Activated CD4-positive, alpha-beta T cell treated with anti-CD3 and anti-CD28 coated beads for 36 hours (primary cell): Measurements from ENCODE around the gene FCN1. TPM values are rescaled to one million over a fixed set of nuclear protein-coding genes. Genes with fewer than 3 reads are reported as not detected.

Experiments used
- ATAC-seq: fragments of 200-7000 bp; cut with Tn5 transposase; one replicate; pipeline ENCODE4 v1.10.0; 2021; ENCODE audit warnings: mild to moderate bottlenecking, moderate library complexity
- CTCF ChIA-PET: fragments of 350-600 bp; sonication (Branson Sonifier 250); formaldehyde crosslinking; loops from one replicate; lab custom pipeline; 2021; ENCODE audit warnings: antibody characterized with exemption; lab: Charles Lee
- POLR2A ChIA-PET: fragments of 350-600 bp; sonication (Branson Sonifier 250); formaldehyde crosslinking; loops from one replicate; lab custom pipeline; 2021; ENCODE audit warnings: antibody characterized with exemption, inconsistent platforms; lab: Charles Lee
- DNase-seq: peaks from one replicate; pipeline ENCODE4 v3.0.0-alpha.2; 2020
- H3K27ac Mint-ChIP-seq: one replicate; pipeline ENCODE4 v1.8.0; 2021; ENCODE audit warnings: mixed read lengths
- H3K27me3 Mint-ChIP-seq: one replicate; pipeline ENCODE4 v1.8.0; 2021; ENCODE audit warnings: mixed read lengths
- H3K36me3 Mint-ChIP-seq: one replicate; pipeline ENCODE4 v1.8.0; 2021; ENCODE audit warnings: low read depth, mixed read lengths
- H3K4me1 Mint-ChIP-seq: one replicate; pipeline ENCODE4 v1.8.0; 2021; ENCODE audit warnings: mixed read lengths
- H3K4me3 Mint-ChIP-seq: one replicate; pipeline ENCODE4 v1.8.0; 2021; ENCODE audit warnings: mild to moderate bottlenecking, moderate library complexity, mixed read lengths
- H3K9me3 Mint-ChIP-seq: one replicate; pipeline ENCODE4 v1.8.0; 2021; ENCODE audit warnings: low read depth, mixed read lengths
- intact Hi-C, 2 experiments: fragments of 100-400 bp; cut with DNase I in 1 of 2; cut with micrococcal nuclease in 1 of 2; formaldehyde crosslinking; loops; one replicate each; pipeline versions ENCODE4 v1.14.2 to v1.15.1; 2022 to 2024; cut with DNase I, micrococcal nuclease
- total RNA-seq, 2 experiments: library from RNA; stranded (reverse); gene quantifications; one replicate each; pipeline ENCODE4 v1.2.3, GENCODE V29; 2021

FCN1 gene
- total RNA-seq, 2 experiments from 2014 or later, result not detected

DNA sequence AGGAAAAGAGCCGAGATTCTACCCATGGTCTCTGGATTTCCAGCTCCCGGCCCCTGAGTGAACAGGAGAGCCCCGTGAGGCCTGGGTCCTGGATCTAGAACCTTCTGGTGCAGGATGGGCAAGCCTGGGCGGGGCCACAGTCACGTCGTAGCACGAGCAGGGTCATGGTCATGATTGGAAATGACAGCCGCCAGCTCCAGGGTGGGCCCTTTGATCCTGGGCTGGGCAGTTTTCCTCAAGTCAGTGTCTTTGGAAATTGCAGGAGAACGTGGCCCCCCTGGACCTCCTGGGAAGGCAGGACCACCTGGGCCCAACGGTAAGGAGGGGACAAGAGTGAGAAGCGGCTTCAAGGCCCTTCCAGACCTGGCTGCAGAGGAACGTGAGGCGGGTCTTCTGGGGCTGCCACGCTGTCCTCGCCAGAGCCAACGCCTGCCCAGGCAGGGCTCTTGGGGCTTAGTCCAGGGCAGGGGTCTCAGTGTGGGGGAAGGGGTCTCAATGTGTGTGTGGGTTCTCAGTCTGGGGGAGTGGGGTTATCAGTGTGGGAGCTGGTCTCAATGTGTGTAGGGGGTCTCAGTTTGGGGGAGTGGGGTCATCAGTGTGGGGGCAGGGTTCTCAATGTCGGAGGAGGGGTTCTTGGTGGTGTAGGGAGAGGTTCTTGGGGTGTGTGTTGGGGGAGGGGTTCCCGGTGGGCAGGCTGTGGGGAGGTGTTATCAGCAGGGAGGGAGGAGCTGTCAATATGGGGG, 34.5 kb downstream of the FCN1 start:
- ATAC-seq, result no peak
- no peaks in the 10 kb centered on the region for H3K4me1 Mint-ChIP-seq
- CTCF ChIA-PET, result interaction anchor here (1.1 kb wide), 1 partner anchor 9 kb away, joined by 5 read pairs; no protein-coding TSS in a partner anchor
- H3K27me3 Mint-ChIP-seq, result no peaks in the 10 kb centered on the region
- H3K4me3 Mint-ChIP-seq, result no peak overlapping the region
- no peaks in the 10 kb centered on the region for H3K9me3 Mint-ChIP-seq
- no peak for DNase-seq
- no peaks in the 10 kb centered on the region for H3K36me3 Mint-ChIP-seq
- POLR2A ChIA-PET, result no interaction called here
- H3K27ac Mint-ChIP-seq, result no peak overlapping the region
- intact Hi-C loops, result no loop called here

DNA sequence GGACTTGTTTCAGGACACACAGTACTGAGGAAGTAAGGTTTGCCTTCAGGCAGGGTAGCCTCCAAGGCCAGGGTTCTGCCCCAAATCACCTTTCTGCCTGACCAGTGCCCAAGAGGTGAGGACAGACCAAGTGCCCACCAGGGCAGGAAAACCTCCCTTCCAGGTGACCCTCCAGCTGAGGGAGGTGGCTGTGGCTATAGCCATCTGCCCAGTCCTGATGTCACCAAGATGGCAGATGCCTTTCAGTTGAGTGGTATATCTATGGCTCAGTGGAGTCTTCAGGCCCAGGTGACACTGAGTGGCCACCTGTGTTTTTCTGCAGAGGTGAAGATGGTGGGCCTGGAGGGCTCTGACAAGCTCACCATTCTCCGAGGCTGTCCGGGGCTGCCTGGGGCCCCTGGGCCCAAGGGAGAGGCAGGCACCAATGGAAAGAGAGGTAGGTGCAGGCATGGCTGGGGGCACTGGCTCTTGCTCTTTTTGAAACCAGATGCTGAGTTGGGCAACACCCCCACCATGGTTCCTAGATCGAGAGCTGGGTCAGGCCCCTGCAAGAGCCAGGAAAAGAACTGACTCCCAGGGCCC, 35.4 kb downstream of the FCN1 start:
- H3K36me3 Mint-ChIP-seq, result no peaks in the 10 kb centered on the region
- intact Hi-C loops, result no loop called here
- H3K9me3 Mint-ChIP-seq, result no peaks in the 10 kb centered on the region
- H3K27ac Mint-ChIP-seq, result no peak overlapping the region
- H3K4me3 Mint-ChIP-seq, result no peak overlapping the region
- ATAC-seq (no peak), DNase-seq (no peak)
- no peaks in the 10 kb centered on the region for H3K27me3 Mint-ChIP-seq
- ChIA-PET CTCF (interaction anchor here (0.6 to 1.1 kb wide), 2 partner anchors 8 to 45 kb away, joined by 3 to 5 read pairs; no protein-coding TSS in a partner anchor), POLR2A (no interaction called here)
- no peaks in the 10 kb centered on the region for H3K4me1 Mint-ChIP-seq

DNA sequence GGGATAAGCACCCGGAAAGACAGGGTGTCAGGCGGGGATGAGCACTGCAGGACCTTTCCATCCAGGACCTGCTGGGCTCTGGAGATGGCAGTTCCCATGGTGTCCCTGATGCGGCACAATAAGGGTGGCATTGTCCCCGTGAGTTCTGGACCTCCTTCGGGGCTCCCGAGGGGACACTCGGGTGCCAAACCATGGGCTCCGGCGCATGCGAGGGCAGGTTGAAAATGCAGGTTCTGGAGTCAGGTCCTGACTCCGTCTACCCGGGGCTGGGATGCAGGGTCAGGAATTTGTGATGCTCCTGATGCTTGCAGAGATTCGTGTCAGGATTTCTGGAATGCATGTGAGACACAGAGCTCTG, 36.4 kb downstream of the FCN1 start:
- Mint-ChIP-seq H3K27me3 (no peaks in the 10 kb centered on the region), H3K36me3 (no peaks in the 10 kb centered on the region), H3K27ac (no peak overlapping the region), H3K4me3 (no peak overlapping the region), H3K9me3 (no peaks in the 10 kb centered on the region), H3K4me1 (no peaks in the 10 kb centered on the region)
- DNase-seq (no peak), ATAC-seq (no peak)
- intact Hi-C loops, result no loop called here
- ChIA-PET POLR2A (no interaction called here), CTCF (no interaction called here)

DNA sequence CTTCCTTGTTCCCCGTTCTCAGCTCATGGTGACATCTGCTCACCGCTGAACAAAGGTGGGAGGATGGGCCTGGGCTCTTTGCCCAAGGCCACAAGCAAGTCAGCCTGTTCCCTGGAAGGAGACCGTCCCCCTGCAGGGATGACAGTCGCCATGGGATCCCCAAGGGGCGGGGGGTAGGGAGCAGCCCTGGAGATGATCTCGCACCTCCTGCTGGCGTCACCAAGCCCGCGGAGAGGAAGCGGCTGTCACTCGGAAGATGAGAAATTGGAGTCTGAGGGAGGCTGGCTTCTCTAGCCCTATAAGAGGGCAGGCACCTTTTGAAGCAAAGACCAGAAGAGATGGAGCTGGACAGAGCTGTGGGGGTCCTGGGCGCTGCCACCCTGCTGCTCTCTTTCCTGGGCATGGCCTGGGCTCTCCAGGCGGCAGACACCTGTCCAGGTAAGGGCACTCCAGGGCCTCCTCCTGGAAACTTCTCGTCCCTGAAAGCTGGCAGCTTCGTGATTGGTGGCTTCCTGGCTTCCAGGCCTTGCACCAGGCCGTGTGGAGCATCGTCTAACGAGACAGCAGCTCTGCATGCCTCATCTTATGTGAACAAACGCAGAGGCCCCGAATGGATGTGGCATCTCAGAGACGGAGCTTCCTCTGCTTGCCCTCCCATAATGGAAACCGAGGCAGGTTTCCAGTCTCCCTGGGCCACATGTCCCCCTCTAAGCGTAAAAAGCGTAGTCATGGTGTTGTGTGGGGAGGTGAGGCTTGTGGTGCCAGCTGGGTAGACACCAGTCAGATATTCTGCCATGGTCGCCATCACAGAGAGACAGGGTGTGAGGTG, 37.0 kb downstream of the FCN1 start, which contains the start of gene FCN2:
Gene FCN2, plus strand, starts transcription at position 327 of the 829 bp plus-strand sequence. Its CDS starts 12 bp downstream, at position 339.
- intact Hi-C loops, result no loop called here
- DNase-seq (no peak), ATAC-seq (no peak)
- CTCF ChIA-PET, result no interaction called here
- H3K27ac Mint-ChIP-seq, result no peak within 1 kb of the TSS
- no peaks in the 10 kb centered on the region for H3K27me3 Mint-ChIP-seq
- H3K36me3 Mint-ChIP-seq, result no peaks in the 10 kb centered on the region
- no peaks in the 10 kb centered on the region for H3K4me1 Mint-ChIP-seq
- POLR2A ChIA-PET, result no interaction called here
- H3K9me3 Mint-ChIP-seq, result no peaks in the 10 kb centered on the region
- H3K4me3 Mint-ChIP-seq, result no peak within 1 kb of the TSS

DNA sequence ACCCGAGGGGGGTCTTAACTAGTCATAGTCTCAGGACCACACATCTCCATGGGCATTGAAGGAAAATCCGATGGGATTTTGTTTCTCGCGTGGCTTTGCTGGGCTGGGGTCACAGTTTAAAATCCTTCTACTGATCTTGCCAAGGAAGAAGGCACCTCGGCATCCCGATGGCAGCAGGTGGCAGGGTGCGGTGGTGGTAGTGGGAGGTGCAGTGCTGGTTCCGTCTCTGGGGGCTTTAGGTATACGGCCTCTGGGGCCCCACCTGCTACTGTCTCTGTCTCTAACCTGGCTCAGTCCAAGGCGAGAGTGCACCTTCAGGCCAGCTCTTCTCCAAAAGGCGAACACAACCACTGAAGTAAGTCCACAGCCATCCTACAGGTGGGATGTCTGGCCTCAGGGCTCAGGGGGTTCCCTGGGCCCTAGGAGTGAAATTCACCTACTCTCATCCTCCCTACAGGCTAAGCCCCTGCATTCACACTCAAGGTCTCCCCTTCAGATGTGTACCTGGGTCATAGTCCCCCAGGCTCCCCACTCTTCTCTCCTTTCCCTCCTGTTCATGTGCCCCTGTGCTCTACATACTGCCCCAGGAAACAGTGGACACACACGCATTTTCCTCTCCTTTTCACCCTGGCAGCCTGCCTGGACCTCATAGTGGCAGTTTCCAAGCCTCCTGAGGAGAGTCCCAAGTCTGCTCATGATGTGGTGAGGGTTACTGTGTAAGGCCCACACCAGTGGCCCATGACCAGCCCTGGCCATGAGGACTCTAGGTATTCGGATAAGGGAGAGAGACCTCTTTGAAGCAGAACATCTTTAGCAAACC, 37.8 kb downstream of the FCN1 start:
- Mint-ChIP-seq H3K9me3 (no peaks in the 10 kb centered on the region), H3K36me3 (no peaks in the 10 kb centered on the region), H3K27me3 (peaks cover 2% of the 10 kb centered on the region), H3K27ac (no peak overlapping the region), H3K4me1 (no peaks in the 10 kb centered on the region), H3K4me3 (no peak overlapping the region)
- DNase-seq, result no peak
- CTCF ChIA-PET, result no interaction called here
- POLR2A ChIA-PET, result no interaction called here
- intact Hi-C loops, result no loop called here
- no peak for ATAC-seq

DNA sequence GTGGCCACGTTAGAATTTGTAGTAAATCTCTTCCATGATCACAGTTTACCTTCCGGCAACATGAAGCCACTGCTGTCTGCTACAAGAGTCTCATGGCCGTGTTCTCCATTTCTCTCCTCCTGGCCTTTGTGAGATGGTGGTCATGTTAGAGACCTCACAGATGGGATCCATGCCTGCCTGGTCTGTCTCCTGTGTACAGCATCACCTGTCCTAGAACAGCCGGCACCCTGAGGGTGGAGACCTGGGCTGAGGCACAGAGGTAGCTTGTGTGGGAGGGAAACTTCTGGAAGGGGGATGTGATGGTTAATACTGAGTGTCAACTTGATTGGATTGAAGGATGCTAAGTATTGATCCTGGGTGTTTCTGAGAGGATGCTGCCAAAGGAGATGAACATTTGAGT, 40.2 kb downstream of the FCN1 start:
- ChIA-PET POLR2A (no interaction called here), CTCF (no interaction called here)
- H3K27ac Mint-ChIP-seq, result no peak overlapping the region
- DNase-seq (no peak), ATAC-seq (no peak)
- no peaks in the 10 kb centered on the region for H3K4me1 Mint-ChIP-seq
- H3K27me3 Mint-ChIP-seq, result peaks cover 2% of the 10 kb centered on the region
- H3K4me3 Mint-ChIP-seq, result no peak overlapping the region
- intact Hi-C loops, result no loop called here
- H3K9me3 Mint-ChIP-seq, result no peaks in the 10 kb centered on the region
- no peaks in the 10 kb centered on the region for H3K36me3 Mint-ChIP-seq

DNA sequence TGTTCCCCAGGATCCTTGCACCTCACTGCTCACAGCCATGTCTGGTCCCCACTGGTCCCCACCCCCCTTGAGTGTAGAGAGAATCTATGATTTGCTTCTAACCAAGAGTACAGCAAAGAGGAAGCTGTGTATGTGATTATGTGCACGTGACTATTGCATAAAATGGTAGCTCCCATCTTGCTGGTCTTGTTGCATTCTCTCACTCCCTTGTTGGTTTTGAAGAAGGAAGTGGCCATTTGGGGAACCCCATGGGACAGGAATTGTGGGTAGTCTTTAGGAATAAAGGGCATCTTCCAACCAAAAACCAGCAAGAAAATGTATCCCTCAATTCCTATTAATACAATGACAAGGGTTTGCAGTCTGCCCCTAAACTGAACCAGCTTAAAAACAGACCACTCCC, 42.3 kb downstream of the FCN1 start:
- DNase-seq, result no peak
- peaks cover 2% of the 10 kb centered on the region for H3K27me3 Mint-ChIP-seq
- no peak overlapping the region for H3K27ac Mint-ChIP-seq
- H3K9me3 Mint-ChIP-seq, result no peaks in the 10 kb centered on the region
- H3K36me3 Mint-ChIP-seq, result no peaks in the 10 kb centered on the region
- H3K4me3 Mint-ChIP-seq, result no peak overlapping the region
- POLR2A ChIA-PET, result no interaction called here
- CTCF ChIA-PET, result no interaction called here
- ATAC-seq, result no peak
- H3K4me1 Mint-ChIP-seq, result no peaks in the 10 kb centered on the region
- intact Hi-C loops, result no loop called here

DNA sequence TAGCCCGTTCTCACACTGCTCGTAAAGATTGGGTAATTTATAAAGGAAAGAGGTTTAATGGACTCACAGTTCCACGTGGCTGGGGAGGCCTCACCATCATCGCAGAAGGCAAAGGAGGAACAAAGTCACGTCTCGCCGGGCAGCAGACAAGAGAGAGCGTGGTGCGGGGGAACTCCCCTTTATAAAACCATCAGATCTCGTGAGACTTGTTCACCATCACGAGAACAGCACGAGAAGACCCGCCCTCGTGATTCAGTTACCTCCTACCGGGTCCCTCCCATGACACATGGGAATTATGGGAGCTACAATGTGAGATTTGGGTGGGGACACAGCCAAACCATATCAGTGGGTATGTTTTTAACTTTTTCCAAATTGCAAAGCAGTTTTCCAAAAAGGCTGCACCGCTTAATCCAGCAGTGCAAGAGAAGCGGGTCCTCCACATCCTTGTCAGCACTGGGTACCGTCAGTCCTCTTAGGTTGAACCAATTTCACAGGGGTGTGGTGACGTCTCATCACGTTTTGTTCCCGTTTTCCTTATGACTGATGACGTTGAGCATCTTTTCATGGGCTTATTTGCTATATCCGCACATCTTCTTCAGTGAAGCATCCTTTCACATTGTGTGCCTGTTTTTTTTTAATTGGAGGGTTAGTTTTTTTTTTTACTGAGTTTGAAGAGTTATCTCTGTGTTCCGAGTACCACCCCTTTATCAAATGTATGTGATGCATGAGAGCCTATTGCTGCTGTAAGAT, 45.1 kb downstream of the FCN1 start:
- POLR2A ChIA-PET, result no interaction called here
- Mint-ChIP-seq H3K27ac (no peak overlapping the region), H3K4me1 (no peaks in the 10 kb centered on the region), H3K9me3 (no peaks in the 10 kb centered on the region), H3K4me3 (no peak overlapping the region), H3K36me3 (no peaks in the 10 kb centered on the region), H3K27me3 (peaks cover 2% of the 10 kb centered on the region)
- intact Hi-C loops, result no loop called here
- ATAC-seq (no peak), DNase-seq (no peak)
- CTCF ChIA-PET, result no interaction called here

DNA sequence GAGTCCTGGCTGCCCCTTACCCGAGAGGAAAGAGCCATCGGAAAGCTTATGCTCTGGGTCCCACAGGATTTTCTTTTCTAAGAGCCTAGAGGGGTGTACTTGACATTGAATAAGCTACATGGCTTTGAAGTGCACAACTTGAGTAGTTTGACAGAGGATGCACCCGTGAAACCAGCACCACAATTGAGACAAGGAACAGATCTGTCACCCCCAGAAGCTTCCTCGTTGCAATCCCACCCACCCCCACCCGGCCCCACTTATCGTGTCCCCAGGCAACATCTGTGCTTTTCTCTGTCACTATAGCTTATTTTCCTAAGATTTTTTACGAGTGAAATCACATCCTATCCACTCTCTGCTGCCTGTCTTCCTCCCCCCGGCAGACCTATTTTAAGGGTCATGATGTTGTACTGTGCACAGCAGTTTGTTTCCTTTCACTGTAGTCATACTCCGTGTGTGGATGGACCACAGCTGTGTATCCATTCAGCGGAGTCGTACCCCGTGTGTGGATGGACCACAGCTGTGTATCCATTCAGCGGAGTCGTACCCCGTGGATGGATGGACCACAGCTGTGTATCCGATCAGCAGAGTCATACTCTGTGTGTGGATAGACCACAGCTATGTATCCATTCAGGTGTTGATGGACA, 45.9 kb downstream of the FCN1 start:
- Mint-ChIP-seq H3K9me3 (no peaks in the 10 kb centered on the region), H3K36me3 (no peaks in the 10 kb centered on the region), H3K4me1 (no peaks in the 10 kb centered on the region), H3K4me3 (no peak overlapping the region), H3K27me3 (peaks cover 2% of the 10 kb centered on the region), H3K27ac (no peak overlapping the region)
- ChIA-PET CTCF (no interaction called here), POLR2A (no interaction called here)
- intact Hi-C loops, result no loop called here
- ATAC-seq, result no peak
- no peak for DNase-seq

DNA sequence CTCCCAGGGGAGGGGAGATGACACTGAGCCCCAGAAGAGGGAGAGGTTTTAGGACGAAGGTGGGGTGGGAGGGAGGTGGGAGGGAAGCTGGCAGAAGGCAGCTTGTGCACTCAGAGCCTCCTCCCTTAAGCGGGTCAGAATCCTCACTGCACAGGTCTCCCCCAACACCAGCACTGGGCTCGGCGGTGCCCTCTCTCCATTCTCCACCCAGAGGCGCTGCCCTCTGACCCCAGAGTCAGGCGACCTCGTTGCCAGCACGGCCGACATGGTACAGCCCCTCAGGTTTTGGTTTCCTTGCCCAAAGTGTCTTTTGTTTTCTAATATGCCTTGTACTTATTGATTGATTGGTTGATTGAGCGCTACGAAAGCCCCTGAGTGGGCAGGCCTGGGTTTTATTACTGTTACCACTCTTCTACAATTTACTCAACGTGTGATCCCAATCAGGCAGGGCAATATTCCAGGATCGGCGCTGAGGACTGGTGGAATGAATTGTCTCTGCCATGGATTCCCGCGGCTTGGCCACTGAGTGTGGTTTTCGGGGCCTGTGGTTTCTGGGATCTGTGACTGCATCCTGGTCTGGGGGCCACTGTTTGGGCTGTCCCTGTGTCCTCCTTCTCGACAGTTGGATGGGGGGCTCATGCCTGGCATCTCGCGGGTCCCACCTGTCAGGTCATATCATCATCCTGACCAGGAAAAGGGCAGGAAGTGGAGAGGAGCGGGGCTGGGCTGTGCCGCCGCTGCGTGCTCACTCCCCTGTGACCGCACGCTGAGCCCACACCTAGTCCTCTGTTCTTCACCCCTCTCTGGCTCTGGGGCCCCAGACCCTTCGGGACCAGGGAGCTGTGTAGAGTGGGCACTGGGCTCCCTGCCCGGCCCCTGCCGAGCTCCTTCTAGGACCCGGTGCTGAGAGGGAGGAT, 46.7 kb downstream of the FCN1 start:
- no peaks in the 10 kb centered on the region for H3K36me3 Mint-ChIP-seq
- DNase-seq (no peak), ATAC-seq (no peak)
- no peaks in the 10 kb centered on the region for H3K9me3 Mint-ChIP-seq
- peaks cover 2% of the 10 kb centered on the region for H3K27me3 Mint-ChIP-seq
- intact Hi-C loops, result no loop called here
- ChIA-PET POLR2A (no interaction called here), CTCF (no interaction called here)
- no peaks in the 10 kb centered on the region for H3K4me1 Mint-ChIP-seq
- no peak overlapping the region for H3K4me3 Mint-ChIP-seq
- no peak overlapping the region for H3K27ac Mint-ChIP-seq
